Measurements from ENCODE around the gene DOCK8. TPM values are rescaled to one million over a fixed set of nuclear protein-coding genes. Genes with fewer than 3 reads are reported as not detected.

The DOCK8 gene
- total and polyA plus RNA-seq, 10 of the 15 experiments (the other 5 are each of a cell fraction or from before 2014, with no cell fraction given), result 35.4 to 100 (median 44.7) TPM

- TF ChIP-seq ELK1 (IDR thresholded peaks at IDR 0.05; ENCODE audit: low read depth, low read length) (no peak), NR2C1 (IDR thresholded peaks at IDR 0.05) (no peak), SUPT20H (IDR thresholded peaks at IDR 0.05; ENCODE audit: borderline replicate concordance, control insufficient read depth, low read depth, low read length) (no peak), RCOR1 (conservative IDR thresholded peaks at IDR 0.05; ENCODE audit: low read depth, low read length) (no peak), SMAD5 (IDR thresholded peaks at IDR 0.05; ENCODE audit: low read depth) (no peak)
These were observed 81.7 kb downstream of the DOCK8 start (continued) for GRCh38 chr9:296411-296810.

GRCh38 chr9:297104-297972 lies 82.7 kb downstream of the DOCK8 start:
- intact Hi-C loops (cut with micrococcal nuclease; ENCODE audit: unreplicated experiment), result no loop called here
- no peaks in the 10 kb centered on the region for H3K9me3 ChIP-seq (replicated peaks; ENCODE audit: control insufficient read depth, insufficient read depth, low read length)
- no peaks in the 10 kb centered on the region for H4K20me1 ChIP-seq (ENCODE audit: control insufficient read depth, insufficient read depth)
- no peaks in the 10 kb centered on the region for H3K27me3 ChIP-seq (replicated peaks in 1 of 2; ENCODE audit: control insufficient read depth in 2 of 2, insufficient read depth in 2 of 2, low read length in 1 of 2)
- BruUV-seq (replicated peaks), result no TSS peak
- SMC1A ChIA-PET (ENCODE audit: uncharacterized antibody, unreplicated experiment), result interaction anchor here (0.7 to 1.7 kb wide), 4 partner anchors 15 to 24 kb away, joined by 3 to 10 read pairs (median 4); no protein-coding TSS in a partner anchor
- peak overlapping the region; percentile 73 for H3K27ac ChIP-seq (ENCODE audit: control insufficient read depth, insufficient read depth)
- DNase-seq (ENCODE audit: low read depth, low spot score) (peak; percentile 91), FAIRE-seq (peak; percentile 88), ATAC-seq (peak; percentile 99)
- H3K4me3 ChIP-seq, result peak overlapping the region; percentile 25; the same call in 1 of the 2 replicates
- H2AFZ ChIP-seq (ENCODE audit: control insufficient read depth, low read depth, low read length), result no peak overlapping the region; the same call in none of the 2 replicates
- no peak overlapping the region for H3K9ac ChIP-seq (ENCODE audit: control insufficient read depth, insufficient read depth, low read length)
- in situ Hi-C loops (cut with MboI), result no loop called here
- peak overlapping the region; percentile 73 for H3K4me2 ChIP-seq (ENCODE audit: control insufficient read depth, insufficient read depth)
- CTCF ChIA-PET, result interaction anchor here (1.3 to 1.6 kb wide), 2 partner anchors 12 to 25 kb away, joined by 4 read pairs; no protein-coding TSS in a partner anchor
- WGBS (ENCODE audit: insufficient coverage, insufficient replicate concordance, low lambda C conversion rate, missing lambda C conversion rate), result 8% methylated on average over 6 of the region's 6 CpGs
- H3K79me2 ChIP-seq (ENCODE audit: control insufficient read depth, insufficient read depth, low read length), result 0 out of 2 replicates have a peak, but pooled peaks cover 3% of the 10 kb centered on the region
- RAD21 ChIA-PET (ENCODE audit: unreplicated experiment), result interaction anchor here (1.0 kb wide), 1 partner anchor 121 kb away, joined by 3 read pairs; no protein-coding TSS in a partner anchor
- H3K4me1 ChIP-seq (ENCODE audit: control insufficient read depth, insufficient read depth, low read length), result peaks cover 20% of the 10 kb centered on the region
- POLR2A ChIA-PET, result interaction anchor here (0.6 kb wide), 1 partner anchor 81 kb away, joined by 4 read pairs; no protein-coding TSS in a partner anchor
- H3K36me3 ChIP-seq (ENCODE audit: control insufficient read depth in 2 of 2, insufficient read depth in 2 of 2, low read length in 1 of 2), result peaks cover 3 to 34% of the 10 kb centered on the region in 2 experiments
- TF ChIP-seq TCF12 (IDR thresholded peaks at IDR 0.05; ENCODE audit: low read depth, low read length), result no peak
- TF ChIP-seq CHD4 (IDR thresholded peaks at IDR 0.05), result no peak
- TF ChIP-seq MAX (IDR thresholded peaks at IDR 0.05; ENCODE audit: low read depth, low read length), result no peak
- no peak for TF ChIP-seq NKRF (conservative IDR thresholded peaks at IDR 0.05)
- TF ChIP-seq RELB (IDR thresholded peaks at IDR 0.05; ENCODE audit: low read depth), result no peak
- no peak for TF ChIP-seq E4F1 (IDR thresholded peaks at IDR 0.05; ENCODE audit: borderline replicate concordance, partially characterized antibody)
- TF ChIP-seq CREB1 (IDR thresholded peaks at IDR 0.05; ENCODE audit: low read depth), result peak; percentile 23; the same call in 1 of the 2 replicates
- TF ChIP-seq RUNX3 (IDR thresholded peaks at IDR 0.05; ENCODE audit: low read length), result peak; percentile 86
- TF ChIP-seq SMAD5 (IDR thresholded peaks at IDR 0.05; ENCODE audit: low read depth), result no peak

All from GM12878 (cell line).